GM15510 (cell line): ENCODE data around the gene IFT22.

Experiments used
- POLR2A ChIP-seq: IDR thresholded peaks from 3 replicates; pipeline ENCODE4 v1.6.1; 2011; ENCODE audit warnings: borderline replicate concordance; ENCODE audit not compliant: insufficient read length; ENCODE audit errors: extremely low read depth

IFT22 gene

DNA sequence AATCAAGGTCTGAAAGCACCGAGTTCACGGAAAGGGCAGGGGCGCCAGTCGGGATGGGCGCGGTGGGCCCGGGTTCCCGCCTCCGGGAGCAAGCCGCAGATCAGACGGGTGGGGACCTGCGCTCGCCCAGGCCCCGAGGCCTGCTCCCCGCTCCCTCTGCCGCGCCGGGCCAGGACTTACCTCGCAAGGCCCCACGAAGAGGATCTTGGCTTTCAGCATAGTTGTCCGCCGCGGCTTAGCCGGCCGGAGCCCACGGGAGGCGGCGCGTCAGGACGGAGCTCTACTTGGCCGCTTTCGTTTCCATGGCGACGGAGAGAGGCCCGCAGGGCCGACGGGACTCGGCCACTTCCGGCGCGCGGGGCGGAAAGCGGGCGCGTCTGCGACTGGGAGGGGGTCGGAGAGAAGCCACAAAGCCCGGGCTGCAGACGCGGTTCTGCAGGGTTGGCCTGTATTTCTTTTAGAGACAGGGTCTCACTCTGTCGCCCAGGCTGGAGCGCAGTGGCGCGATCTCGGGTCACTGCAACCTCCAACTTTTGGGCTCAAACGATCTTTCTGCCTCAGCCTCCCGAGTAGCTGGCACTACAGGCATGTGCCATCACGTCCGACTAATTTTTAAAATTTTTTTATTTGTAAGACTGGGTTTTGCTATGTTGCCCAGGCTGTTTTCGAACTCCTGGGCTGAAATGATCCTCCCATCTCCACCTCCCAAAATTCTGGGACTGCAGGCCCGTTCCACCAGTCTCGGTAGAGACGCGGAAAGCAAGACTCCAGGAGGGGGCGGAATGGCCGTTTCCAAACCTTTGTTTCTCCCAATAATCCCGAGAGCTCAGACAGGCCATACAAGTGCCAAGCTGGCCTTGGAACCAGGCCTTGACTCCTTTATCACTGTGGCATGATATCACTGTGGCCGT lies at the start of gene IFT22:
Gene IFT22 (minus strand): TSS at position 322 of the 911 bp plus-strand sequence. CDS start 103 bp downstream, at position 219.
- TF ChIP-seq POLR2A, result peak; percentile 70

GRCh38 chr7:101370836-101371235 lies 49.2 kb upstream of the IFT22 start:
- no peak for TF ChIP-seq POLR2A

DNA sequence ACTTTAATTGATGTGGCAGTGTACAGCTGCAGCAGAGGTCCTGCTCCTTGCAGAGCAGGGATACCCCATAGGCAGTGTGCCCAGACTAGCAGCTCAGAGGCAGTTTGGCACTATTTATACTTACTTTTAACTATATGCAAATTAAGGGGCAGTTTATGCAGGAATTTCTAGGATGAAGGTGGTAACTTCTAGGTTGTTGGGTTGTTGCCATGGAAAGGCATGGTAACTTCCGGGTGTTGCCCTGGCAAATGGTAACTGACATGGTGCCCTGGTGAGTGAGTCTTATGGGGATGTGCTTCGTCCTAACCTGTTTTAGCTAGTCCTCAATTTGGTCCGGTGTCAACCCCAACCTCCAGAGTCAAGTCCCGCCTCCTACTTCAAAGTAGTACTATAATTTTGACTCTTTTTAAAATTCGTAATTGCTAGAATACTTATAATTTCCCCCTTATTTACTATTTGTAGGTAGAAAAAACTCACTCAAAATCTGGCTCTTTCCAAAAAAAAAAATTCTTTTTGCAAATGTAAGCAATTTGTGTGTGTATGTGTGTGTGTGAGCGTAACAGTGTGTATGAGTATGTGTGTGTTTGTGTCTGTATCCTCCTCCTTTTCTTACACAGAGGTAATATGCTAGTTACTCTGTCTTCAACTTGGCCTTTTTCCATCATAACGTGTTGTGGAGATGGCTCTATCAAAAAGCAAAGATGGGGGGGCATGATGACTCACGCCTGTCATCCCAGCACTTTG lies 47.0 kb upstream of the IFT22 start:
- no peak for TF ChIP-seq POLR2A

DNA sequence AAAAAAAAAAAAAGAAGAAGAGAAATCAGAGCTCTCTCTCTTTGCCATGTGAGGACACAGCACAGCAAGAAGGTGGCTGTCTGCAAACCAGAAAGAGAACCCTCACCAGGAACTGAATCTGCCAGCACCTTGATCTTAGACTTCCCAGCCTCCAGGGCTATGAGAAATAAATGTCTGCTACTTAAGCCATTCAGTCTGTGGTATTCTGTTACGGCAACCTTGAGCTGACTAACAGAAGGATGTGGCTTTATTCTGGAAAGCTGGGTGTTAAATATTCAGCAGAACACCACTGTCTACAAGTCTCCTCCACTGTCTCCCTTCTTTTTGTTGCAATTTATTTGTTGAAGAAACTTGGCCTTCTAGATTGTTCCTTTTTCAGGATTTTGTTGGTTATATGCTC lies 46.1 kb upstream of the IFT22 start:
- no peak for TF ChIP-seq POLR2A

DNA sequence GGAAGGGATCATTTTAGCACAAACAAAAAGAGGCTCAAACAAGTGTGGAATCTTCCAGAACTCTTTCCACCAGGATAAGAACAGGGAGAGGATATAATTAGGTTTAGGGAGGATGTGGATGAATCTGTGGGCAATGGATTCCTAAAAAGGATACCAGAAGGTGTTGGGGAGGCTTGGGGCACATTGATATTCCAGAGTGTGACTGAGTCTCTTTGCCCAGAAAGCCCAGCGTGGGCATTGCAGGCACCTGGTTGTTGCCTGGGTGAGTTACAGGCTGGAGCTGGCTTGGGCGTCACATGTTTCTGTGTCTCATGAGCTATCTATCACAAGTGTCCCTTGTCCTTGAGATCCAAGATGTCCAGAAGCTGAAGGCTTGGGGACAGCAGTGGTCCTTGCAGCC lies 44.3 kb upstream of the IFT22 start:
- TF ChIP-seq POLR2A, result no peak

DNA sequence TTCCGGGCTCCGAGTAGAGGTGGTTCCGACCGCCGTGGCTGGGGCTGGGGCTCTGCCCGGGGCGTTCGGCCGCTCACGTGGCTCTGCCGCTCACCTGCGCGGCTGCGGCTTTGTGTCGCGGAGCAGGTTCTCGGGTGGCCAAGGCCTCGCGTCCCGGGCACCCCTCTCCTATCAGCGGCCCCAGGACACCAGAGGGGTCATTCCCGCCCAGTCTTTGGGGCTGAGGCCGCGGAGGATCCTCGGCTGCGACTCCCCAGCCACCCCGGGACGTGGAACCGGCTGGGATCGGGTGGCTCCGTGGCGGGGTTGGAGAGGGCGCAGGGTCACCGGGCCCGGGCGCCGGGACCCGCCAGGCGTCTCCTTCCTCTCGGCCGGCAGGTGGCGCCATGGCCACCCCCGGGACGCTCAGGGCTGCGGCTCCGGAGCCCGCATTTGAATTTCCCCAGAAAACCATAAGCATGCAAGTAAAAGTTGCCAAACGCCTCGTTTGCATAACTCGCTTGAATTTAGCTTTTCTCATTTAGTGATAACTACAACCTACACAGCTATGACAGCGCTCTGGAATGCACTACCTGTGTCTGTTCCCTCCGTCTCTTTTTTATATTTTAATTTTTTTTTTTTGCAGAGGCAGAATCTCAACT lies 42.2 kb upstream of the IFT22 start:
- no peak for TF ChIP-seq POLR2A

DNA sequence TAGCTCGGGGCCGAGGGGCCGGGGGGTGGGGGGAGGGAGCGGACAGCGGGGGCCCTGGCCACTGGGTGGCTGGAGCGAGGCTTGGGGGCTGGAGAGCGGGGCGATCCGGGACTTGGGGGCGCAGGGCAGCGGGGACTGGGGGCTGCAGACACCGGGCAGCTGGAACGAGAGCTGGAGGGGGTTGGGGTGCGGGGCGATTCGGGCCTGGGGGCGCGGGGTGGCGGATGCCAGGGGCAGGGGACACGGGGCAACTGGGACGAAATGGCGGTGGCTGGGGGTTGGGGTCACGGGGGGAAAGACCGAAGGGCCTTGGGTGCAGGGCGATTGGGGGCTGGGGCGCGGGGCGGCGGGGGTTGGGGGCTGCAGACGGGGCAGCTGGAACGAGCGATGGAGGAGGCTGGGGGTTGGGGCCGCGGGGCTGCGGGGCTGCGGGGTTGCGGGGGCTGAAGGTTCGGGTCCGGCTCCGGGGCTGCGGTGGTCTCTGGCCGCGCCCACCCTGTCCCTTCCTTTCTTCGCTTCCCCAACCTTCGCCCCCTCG lies 41.7 kb upstream of the IFT22 start:
- no peak for TF ChIP-seq POLR2A

DNA sequence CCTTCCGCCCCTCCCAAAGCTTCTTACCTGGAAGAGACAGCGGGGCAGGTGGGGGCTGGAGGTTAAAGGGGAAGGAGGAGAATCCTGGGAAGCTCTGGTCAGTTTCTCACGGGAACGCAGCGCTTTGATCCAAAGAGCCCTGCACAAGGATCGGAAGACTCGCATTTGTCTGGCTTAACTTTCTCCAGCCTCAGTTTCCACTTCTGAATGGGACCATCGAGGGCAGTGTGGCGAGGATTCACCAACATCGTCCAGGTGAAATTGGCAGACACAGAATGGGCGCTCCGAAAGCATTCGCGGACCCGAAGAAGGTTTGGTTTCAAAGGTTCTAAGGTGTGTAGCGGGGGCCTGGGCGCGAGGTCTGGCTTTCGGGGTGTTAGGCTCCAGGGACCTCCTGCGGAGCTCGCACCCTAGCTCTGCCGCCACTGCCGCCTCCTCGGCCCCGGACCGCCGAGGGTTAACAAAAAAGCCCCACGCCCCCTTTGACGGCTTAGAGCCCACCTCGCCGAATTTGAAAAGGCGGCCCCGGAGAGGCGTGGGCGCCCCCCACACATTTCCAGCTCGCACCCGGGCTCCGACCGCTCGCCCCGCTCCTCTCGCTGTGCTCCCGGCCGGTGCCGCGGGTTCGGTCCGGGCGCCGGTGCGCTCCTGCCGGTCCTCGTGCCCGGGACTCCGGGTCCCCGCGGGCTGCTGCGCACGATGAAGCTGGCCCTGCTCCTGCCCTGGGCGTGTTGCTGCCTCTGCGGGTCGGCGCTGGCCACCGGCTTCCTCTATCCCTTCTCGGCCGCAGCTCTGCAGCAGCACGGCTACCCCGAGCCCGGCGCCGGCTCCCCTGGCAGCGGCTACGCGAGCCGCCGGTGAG lies 41.0 kb upstream of the IFT22 start, which contains the start of gene COL26A1:
Gene COL26A1 (plus strand): TSS at position 542 of the 862 bp plus-strand sequence. CDS start 158 bp downstream, at position 700.
- no peak for TF ChIP-seq POLR2A

GRCh38 chr7:101357433-101357832 lies 35.8 kb upstream of the IFT22 start:
- TF ChIP-seq POLR2A, result no peak

DNA sequence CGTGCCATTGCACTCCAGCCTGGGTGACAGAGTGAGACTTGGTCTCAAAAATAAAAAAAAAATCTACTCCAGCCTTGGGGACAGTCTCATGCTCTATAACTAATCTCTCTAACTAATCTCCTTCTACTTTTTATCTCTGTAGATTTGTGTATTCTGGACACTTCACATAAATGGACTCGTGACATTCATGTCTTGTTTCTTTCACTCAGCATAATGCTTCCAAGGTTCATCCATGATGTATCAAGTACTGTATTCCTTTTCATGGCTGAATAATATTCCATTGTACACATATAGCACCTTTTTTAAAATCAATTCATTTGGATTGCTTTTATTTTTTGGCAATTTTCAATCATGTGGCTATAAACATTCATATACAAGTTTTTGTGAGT lies 31.3 kb upstream of the IFT22 start:
- no peak for TF ChIP-seq POLR2A

GRCh38 chr7:101347477-101347876 lies 25.9 kb upstream of the IFT22 start:
- no peak for TF ChIP-seq POLR2A

DNA sequence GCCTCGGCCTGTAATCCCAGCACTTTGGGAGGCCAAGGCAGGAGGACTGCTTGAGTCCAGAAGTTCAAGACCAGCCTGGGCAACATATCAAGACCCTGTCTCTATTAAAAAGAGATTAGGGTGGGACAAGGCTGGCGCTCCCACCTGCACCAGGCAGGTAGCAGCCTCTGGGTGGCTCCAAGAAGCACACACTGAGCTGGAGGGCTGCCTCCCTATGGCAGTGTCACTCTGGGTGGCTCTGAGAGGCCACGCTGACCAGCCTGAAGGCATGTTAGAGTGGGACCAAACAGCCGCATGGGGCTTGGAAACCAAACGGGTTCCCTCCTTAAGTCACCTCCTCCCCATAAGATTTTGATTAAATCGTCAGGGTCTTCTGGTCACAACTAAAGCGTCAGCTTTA lies 21.3 kb upstream of the IFT22 start:
- no peak for TF ChIP-seq POLR2A

GRCh38 chr7:101340379-101340778 lies 18.8 kb upstream of the IFT22 start:
- no peak for TF ChIP-seq POLR2A

GRCh38 chr7:101333912-101334311 lies 12.3 kb upstream of the IFT22 start:
- no peak for TF ChIP-seq POLR2A
